GM23338 (cell line): ENCODE data around the gene NEU1. TPM values are rescaled to one million over a fixed set of nuclear protein-coding genes. Genes with fewer than 3 reads are reported as not detected.
"Not testable (repeated sequence)": the region's sequence is repeated elsewhere in the genome, so short reads cannot be mapped to it uniquely, and the experiment has no call there.

ENCODE experiments used
- ATAC-seq: fragments of 200-7000 bp; cut with Tn5 transposase; 3 replicates; pipeline ENCODE4 v1.9.1; 2020
- DNase-seq: peaks from one replicate; pipeline ENCODE4 v3.0.0-alpha.2; 2015; ENCODE audit warnings: low spot score
- H2AFZ ChIP-seq: fragments of 200-600 bp; sonication (generic); 2 replicates; pipeline ENCODE4 v1.8.0; 2016; ENCODE audit warnings: antibody characterized with exemption, mild to moderate bottlenecking, moderate library complexity
- H3F3A ChIP-seq: fragments of 200-600 bp; sonication (generic); replicated peaks from 2 replicates; pipeline ENCODE4 v1.8.0; 2017; ENCODE audit warnings: antibody characterized with exemption, mixed run types, low read depth
- H3K27ac ChIP-seq: fragments of 200-600 bp; sonication (generic); 2 replicates; pipeline ENCODE4 v1.6.1; 2016; ENCODE audit warnings: low read depth
- H3K27me3 ChIP-seq: fragments of 200-600 bp; sonication (generic); 2 replicates; pipeline ENCODE4 v1.8.0; 2016; ENCODE audit warnings: mild to moderate bottlenecking, mixed run types, moderate library complexity; ENCODE audit not compliant: insufficient read depth
- H3K36me3 ChIP-seq: fragments of 200-600 bp; sonication (generic); 2 replicates; pipeline ENCODE4 v1.8.0; 2016; ENCODE audit warnings: mild to moderate bottlenecking; ENCODE audit not compliant: insufficient read depth
- H3K4me1 ChIP-seq: fragments of 200-600 bp; sonication (generic); 2 replicates; pipeline ENCODE4 v1.8.0; 2016; ENCODE audit warnings: mild to moderate bottlenecking, moderate library complexity; ENCODE audit not compliant: insufficient read depth
- H3K4me2 ChIP-seq: fragments of 200-600 bp; sonication (generic); 2 replicates; pipeline ENCODE4 v1.7.1; 2017; ENCODE audit warnings: mixed run types
- H3K4me3 ChIP-seq: fragments of 200-600 bp; sonication (generic); 2 replicates; pipeline ENCODE4 v1.6.1; 2016; ENCODE audit warnings: mixed run types
- H3K79me2 ChIP-seq: fragments of 200-600 bp; sonication (generic); replicated peaks from 2 replicates; pipeline ENCODE4 v1.8.0; 2017; ENCODE audit warnings: mild to moderate bottlenecking; ENCODE audit not compliant: insufficient read depth
- H3K9me2 ChIP-seq: fragments of 200-600 bp; sonication (generic); 2 replicates; pipeline ENCODE4 v1.8.0; 2017; ENCODE audit not compliant: insufficient read depth
- H4K20me1 ChIP-seq: fragments of 200-600 bp; sonication (generic); replicated peaks from 2 replicates; pipeline ENCODE4 v1.8.0; 2017; ENCODE audit warnings: mild to moderate bottlenecking; ENCODE audit not compliant: insufficient read depth
- H3K27ac Mint-ChIP-seq: 2 replicates; pipeline ENCODE4 v1.8.0; 2020; ENCODE audit warnings: inconsistent platforms, mild to moderate bottlenecking, moderate library complexity, mixed read lengths
- H3K27me3 Mint-ChIP-seq: 3 replicates; pipeline ENCODE4 v1.8.0; 2022; ENCODE audit warnings: low read depth, mild to moderate bottlenecking, moderate library complexity, mixed read lengths, inconsistent platforms; ENCODE audit not compliant: insufficient read depth, poor library complexity
- H3K36me3 Mint-ChIP-seq: 3 replicates; pipeline ENCODE4 v1.8.0; 2021; ENCODE audit warnings: low read depth, mild to moderate bottlenecking, inconsistent platforms, moderate library complexity, mixed read lengths
- H3K4me1 Mint-ChIP-seq: 3 replicates; pipeline ENCODE4 v1.8.0; 2020; ENCODE audit warnings: mild to moderate bottlenecking, inconsistent platforms, mixed read lengths
- H3K4me3 Mint-ChIP-seq: 3 replicates; pipeline ENCODE4 v1.8.0; 2021; ENCODE audit warnings: moderate library complexity, mild to moderate bottlenecking, inconsistent platforms, mixed read lengths
- H3K9me3 Mint-ChIP-seq: 3 replicates; pipeline ENCODE4 v1.8.0; 2020; ENCODE audit warnings: moderate library complexity, mild to moderate bottlenecking, inconsistent platforms, mixed read lengths
- CTCF ChIP-seq, 2 experiments: fragments of 200-600 bp in 1 of 2; sonication (generic) in 1 of 2; conservative IDR thresholded peaks; 2 replicates each; pipeline versions ENCODE4 v1.5.1 to v1.6.1; 2016 to 2017; ENCODE audit warnings: antibody characterized with exemption in 2 of 2, low read depth in 2 of 2, mild to moderate bottlenecking in 2 of 2, moderate library complexity in 1 of 2
- ETS1 ChIP-seq: IDR thresholded peaks from 2 replicates; pipeline ENCODE4 v1.6.1; 2016; ENCODE audit warnings: antibody characterized with exemption
- NANOG ChIP-seq: IDR thresholded peaks from 2 replicates; pipeline ENCODE4 v1.6.1; 2016; ENCODE audit warnings: antibody characterized with exemption, borderline replicate concordance
- ZNF114 ChIP-seq: fragments of 250-450 bp; sonication (Bioruptor Pico); IDR thresholded peaks from 2 replicates; pipeline ENCODE4 v1.5.0; 2020; ENCODE audit warnings: mild to moderate bottlenecking, moderate library complexity
- ZNF462 ChIP-seq: fragments of 250-450 bp; sonication (Bioruptor Pico); IDR thresholded peaks from 2 replicates; pipeline ENCODE4 v1.5.0; 2020; ENCODE audit warnings: mild to moderate bottlenecking, moderate library complexity
- polyA plus RNA-seq: library from polyadenylated mRNA; unstranded; fragments of >200 nt; fragmentation: Nextera tagmentation; extraction: Ambion mirVana; gene quantifications from 2 replicates; pipeline ENCODE4 v1.2.1, GENCODE V29; 2016
- total RNA-seq: library from RNA; depleted of rRNA; stranded (reverse); fragments of >200 nt; shearing (Covaris generic); gene quantifications from 2 replicates; pipeline ENCODE4 v1.2.3, GENCODE V29; 2014

NEU1 gene
- total and polyA plus RNA-seq, 2 experiments from 2014 or later: 31.4 to 47.4 TPM

DNA sequence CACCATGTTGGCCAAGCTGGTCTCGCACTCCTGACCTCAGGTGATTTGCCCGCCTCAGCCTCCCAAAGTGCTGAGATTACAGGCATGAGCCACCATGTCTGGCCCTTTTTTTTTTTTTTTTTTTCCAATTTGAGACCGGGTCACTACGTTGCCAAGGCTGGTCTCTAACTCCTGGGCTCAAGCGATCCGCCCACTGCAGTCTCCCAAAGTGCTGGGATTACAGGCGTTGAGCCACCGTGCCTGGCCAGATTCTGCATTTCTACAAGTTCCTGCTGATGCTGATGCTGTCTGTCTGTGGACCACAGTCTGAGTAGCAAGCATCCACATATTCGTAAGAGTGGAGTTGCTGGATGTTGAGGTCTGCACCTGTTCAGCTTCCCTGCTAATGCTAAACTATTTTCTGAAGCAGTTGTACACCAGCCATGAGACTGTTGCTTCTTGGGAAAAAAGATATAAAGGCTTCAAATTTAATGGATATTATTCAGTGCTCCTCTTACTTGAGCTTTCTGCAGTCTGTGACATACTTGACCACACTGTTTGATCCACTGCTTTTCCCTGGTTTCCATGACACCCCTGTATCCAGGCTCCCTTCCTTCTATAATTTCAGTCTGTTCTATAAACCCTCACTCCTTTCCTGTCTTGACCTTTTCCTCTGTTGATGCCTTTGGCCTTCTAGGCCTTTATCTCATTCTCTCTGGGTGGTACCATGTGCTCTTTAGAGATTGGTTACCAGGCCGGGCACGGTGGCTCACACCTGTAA lies 49.4 kb upstream of the NEU1 start (continued):
- no peak for TF ChIP-seq ZNF462
- no peak for TF ChIP-seq ZNF114 (CRISPR knock-in tag)
- TF ChIP-seq ETS1: no peak
- no peak for TF ChIP-seq NANOG
- no peak for TF ChIP-seq CTCF (conservative IDR thresholded peaks at IDR 0.05; ENCODE audit: low read depth in 2 of 2)

- not testable (repeated sequence) for H3K27ac Mint-ChIP-seq, H3K4me3 ChIP-seq, H3K9me3 Mint-ChIP-seq, H3K79me2 ChIP-seq, H3K4me1 Mint-ChIP-seq, H3K4me3 Mint-ChIP-seq, H3K4me2 ChIP-seq, H2AFZ ChIP-seq, H4K20me1 ChIP-seq, H3K27ac ChIP-seq, ATAC-seq, H3K36me3 ChIP-seq, H3K27me3 Mint-ChIP-seq, DNase-seq, H3K36me3 Mint-ChIP-seq, H3K9me2 ChIP-seq, H3F3A ChIP-seq, H3K27me3 ChIP-seq
- H3K4me1 ChIP-seq: peaks cover 12% of the 10 kb centered on the region
Measured at GRCh38 chr6:31909298-31909697, 46.7 kb upstream of the NEU1 start.
